Measurements from ENCODE around the gene MAPK11. TPM values are rescaled to one million over a fixed set of nuclear protein-coding genes. Genes with fewer than 3 reads are reported as not detected.

MAPK11 gene
- total RNA-seq, 2 donors from 2014 or later: 3.7 to 4.0 TPM

GRCh38 chr22:50250555-50251476 lies 19.4 kb downstream of the MAPK11 start, which contains the start of gene HDAC10:
Gene HDAC10 (minus strand): TSS chr22:50251265. CDS start chr22:50251032, 233 bp downstream.
- Histone ChIP-seq H3K27me3 (no peaks in the 10 kb centered on the region), H3K9me3 (no peaks in the 10 kb centered on the region), H3K36me3 (no peaks in the 10 kb centered on the region), H3K4me3 (peak within 1 kb of the TSS; percentile 57 to 64), H3K4me1 (peaks cover 0 to 32% of the 10 kb centered on the region in 2 donors), H3K27ac (peak within 1 kb of the TSS; percentile 40 to 54)
- no peak for DNase-seq (ENCODE audit: low spot score)
- TF ChIP-seq CTCF (IDR thresholded peaks at IDR 0.05): no peak

- Histone ChIP-seq H3K27me3 (no peaks in the 10 kb centered on the region), H3K9me3 (no peaks in the 10 kb centered on the region), H3K4me1 (peaks cover 0 to 38% of the 10 kb centered on the region in 2 donors), H3K4me3 (peak overlapping the region; percentile 57 to 64), H3K27ac (no peak overlapping the region), H3K36me3 (no peaks in the 10 kb centered on the region)
- no peak for TF ChIP-seq CTCF (IDR thresholded peaks at IDR 0.05)
- no peak for DNase-seq (ENCODE audit: low spot score)
Observed at GRCh38 chr22:50250249-50250554, 20.0 kb downstream of the MAPK11 start.

- no peak for TF ChIP-seq CTCF (IDR thresholded peaks at IDR 0.05)
- Histone ChIP-seq H3K27ac (no peak overlapping the region), H3K36me3 (no peaks in the 10 kb centered on the region), H3K9me3 (no peaks in the 10 kb centered on the region), H3K4me3 (peak overlapping the region in 1 of 2 donors; percentile 64), H3K4me1 (peaks cover 0 to 38% of the 10 kb centered on the region in 2 donors), H3K27me3 (no peaks in the 10 kb centered on the region)
- no peak for DNase-seq (ENCODE audit: low spot score)
Observed at GRCh38 chr22:50249341-50250248, 20.6 kb downstream of the MAPK11 start.

GRCh38 chr22:50248196-50249081 lies 21.7 kb downstream of the MAPK11 start:
- no peak for DNase-seq (ENCODE audit: low spot score)
- no peak for TF ChIP-seq CTCF (IDR thresholded peaks at IDR 0.05)
- Histone ChIP-seq H3K9me3 (no peaks in the 10 kb centered on the region), H3K27ac (no peak overlapping the region), H3K4me3 (no peak overlapping the region), H3K4me1 (peaks cover 0 to 48% of the 10 kb centered on the region in 2 donors), H3K36me3 (no peaks in the 10 kb centered on the region), H3K27me3 (no peaks in the 10 kb centered on the region)

GRCh38 chr22:50247748-50248147 lies 22.4 kb downstream of the MAPK11 start:
- DNase-seq (ENCODE audit: low spot score): no peak
- no peak overlapping the region for H3K27ac ChIP-seq
- H3K9me3 ChIP-seq: no peaks in the 10 kb centered on the region
- no peak for TF ChIP-seq CTCF (IDR thresholded peaks at IDR 0.05)
- H3K27me3 ChIP-seq: no peaks in the 10 kb centered on the region
- H3K36me3 ChIP-seq: no peaks in the 10 kb centered on the region
- no peak overlapping the region for H3K4me3 ChIP-seq
- peaks cover 0 to 55% of the 10 kb centered on the region in 2 donors for H3K4me1 ChIP-seq

All from right atrium auricular region (tissue), 2 donors.